Measurements from ENCODE around the gene HPN. TPM values are rescaled to one million over a fixed set of nuclear protein-coding genes. Genes with fewer than 3 reads are reported as not detected.

The HPN gene
- total and polyA plus RNA-seq, 2 of the 13 experiments (the other 11 are each of a cell fraction or from before 2014, with no cell fraction given): 46.7 to 261 TPM

DNA sequence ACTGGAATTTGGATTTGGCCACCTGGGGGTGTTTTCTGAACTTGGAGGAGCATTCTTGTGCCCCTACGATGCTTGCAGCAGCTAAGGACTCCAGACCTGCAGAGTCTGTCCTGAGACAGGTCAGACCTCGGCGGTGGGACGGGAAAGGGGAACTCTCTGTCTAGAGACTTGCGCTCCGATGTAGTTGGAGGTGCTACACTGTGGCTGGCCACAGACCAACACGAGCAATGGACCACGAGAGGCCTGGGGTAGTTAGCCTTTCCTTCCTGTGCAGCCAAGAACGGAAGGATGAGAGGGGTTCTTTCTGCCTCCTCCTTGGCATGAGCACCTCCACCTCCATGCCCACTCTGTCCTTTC lies 47.3 kb upstream of the HPN start (continued):
- TF ChIP-seq ZNF691 (CRISPR knock-in tag; IDR thresholded peaks at IDR 0.05; ENCODE audit: borderline replicate concordance, low read depth) (no peak), ZNF333 (CRISPR knock-in tag; IDR thresholded peaks at IDR 0.05; ENCODE audit: borderline replicate concordance) (0 out of 2 replicates have a peak, but pooled peaks have one; percentile 23), ZNF678 (CRISPR knock-in tag; IDR thresholded peaks at IDR 0.05) (no peak), ZFP62 (CRISPR knock-in tag; IDR thresholded peaks at IDR 0.05) (no peak), MIXL1 (CRISPR knock-in tag; IDR thresholded peaks at IDR 0.05) (no peak), TOPORS (CRISPR knock-in tag; IDR thresholded peaks at IDR 0.05) (no peak), ZNF138 (CRISPR knock-in tag; IDR thresholded peaks at IDR 0.05; ENCODE audit: low read depth) (0 out of 2 replicates have a peak, but pooled peaks have one; percentile 34), ZNF441 (CRISPR knock-in tag; IDR thresholded peaks at IDR 0.05; ENCODE audit: borderline replicate concordance) (no peak), THAP7 (CRISPR knock-in tag; IDR thresholded peaks at IDR 0.05) (no peak), ZBTB46 (CRISPR knock-in tag; IDR thresholded peaks at IDR 0.05; ENCODE audit: borderline replicate concordance) (no peak)
- TF ChIP-seq, protein P1, sequence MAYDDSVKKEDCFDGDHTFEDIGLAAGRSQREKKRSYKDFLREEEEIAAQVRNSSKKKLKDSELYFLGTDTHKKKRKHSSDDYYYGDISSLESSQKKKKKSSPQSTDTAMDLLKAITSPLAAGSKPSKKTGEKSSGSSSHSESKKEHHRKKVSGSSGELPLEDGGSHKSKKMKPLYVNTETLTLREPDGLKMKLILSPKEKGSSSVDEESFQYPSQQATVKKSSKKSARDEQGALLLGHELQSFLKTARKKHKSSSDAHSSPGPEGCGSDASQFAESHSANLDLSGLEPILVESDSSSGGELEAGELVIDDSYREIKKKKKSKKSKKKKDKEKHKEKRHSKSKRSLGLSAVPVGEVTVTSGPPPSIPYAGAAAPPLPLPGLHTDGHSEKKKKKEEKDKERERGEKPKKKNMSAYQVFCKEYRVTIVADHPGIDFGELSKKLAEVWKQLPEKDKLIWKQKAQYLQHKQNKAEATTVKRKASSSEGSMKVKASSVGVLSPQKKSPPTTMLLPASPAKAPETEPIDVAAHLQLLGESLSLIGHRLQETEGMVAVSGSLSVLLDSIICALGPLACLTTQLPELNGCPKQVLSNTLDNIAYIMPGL (CRISPR knock-in tag; IDR thresholded peaks at IDR 0.05; ENCODE audit: borderline replicate concordance in 1 of 2, low read depth in 1 of 2): peak in 1 of 2 experiments; percentile 23; a peak in 1 of 4 replicates
- TF ChIP-seq, protein P2, sequence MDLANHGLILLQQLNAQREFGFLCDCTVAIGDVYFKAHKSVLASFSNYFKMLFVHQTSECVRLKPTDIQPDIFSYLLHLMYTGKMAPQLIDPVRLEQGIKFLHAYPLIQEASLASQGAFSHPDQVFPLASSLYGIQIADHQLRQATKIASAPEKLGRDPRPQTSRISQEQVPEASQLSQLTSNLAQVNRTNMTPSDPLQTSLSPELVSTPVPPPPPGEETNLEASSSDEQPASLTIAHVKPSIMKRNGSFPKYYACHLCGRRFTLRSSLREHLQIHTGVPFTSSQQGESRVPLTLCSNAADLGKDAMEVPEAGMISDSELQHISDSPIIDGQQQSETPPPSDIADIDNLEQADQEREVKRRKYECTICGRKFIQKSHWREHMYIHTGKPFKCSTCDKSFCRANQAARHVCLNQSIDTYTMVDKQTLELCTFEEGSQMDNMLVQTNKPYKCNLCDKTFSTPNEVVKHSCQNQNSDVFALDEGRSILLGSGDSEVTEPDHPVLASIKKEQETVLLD (CRISPR knock-in tag; IDR thresholded peaks at IDR 0.05; ENCODE audit: low read depth): no peak
- TF ChIP-seq, protein P3, sequence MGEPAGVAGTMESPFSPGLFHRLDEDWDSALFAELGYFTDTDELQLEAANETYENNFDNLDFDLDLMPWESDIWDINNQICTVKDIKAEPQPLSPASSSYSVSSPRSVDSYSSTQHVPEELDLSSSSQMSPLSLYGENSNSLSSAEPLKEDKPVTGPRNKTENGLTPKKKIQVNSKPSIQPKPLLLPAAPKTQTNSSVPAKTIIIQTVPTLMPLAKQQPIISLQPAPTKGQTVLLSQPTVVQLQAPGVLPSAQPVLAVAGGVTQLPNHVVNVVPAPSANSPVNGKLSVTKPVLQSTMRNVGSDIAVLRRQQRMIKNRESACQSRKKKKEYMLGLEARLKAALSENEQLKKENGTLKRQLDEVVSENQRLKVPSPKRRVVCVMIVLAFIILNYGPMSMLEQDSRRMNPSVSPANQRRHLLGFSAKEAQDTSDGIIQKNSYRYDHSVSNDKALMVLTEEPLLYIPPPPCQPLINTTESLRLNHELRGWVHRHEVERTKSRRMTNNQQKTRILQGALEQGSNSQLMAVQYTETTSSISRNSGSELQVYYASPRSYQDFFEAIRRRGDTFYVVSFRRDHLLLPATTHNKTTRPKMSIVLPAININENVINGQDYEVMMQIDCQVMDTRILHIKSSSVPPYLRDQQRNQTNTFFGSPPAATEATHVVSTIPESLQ (CRISPR knock-in tag; conservative IDR thresholded peaks at IDR 0.05): no peak
- TF ChIP-seq, protein P4, sequence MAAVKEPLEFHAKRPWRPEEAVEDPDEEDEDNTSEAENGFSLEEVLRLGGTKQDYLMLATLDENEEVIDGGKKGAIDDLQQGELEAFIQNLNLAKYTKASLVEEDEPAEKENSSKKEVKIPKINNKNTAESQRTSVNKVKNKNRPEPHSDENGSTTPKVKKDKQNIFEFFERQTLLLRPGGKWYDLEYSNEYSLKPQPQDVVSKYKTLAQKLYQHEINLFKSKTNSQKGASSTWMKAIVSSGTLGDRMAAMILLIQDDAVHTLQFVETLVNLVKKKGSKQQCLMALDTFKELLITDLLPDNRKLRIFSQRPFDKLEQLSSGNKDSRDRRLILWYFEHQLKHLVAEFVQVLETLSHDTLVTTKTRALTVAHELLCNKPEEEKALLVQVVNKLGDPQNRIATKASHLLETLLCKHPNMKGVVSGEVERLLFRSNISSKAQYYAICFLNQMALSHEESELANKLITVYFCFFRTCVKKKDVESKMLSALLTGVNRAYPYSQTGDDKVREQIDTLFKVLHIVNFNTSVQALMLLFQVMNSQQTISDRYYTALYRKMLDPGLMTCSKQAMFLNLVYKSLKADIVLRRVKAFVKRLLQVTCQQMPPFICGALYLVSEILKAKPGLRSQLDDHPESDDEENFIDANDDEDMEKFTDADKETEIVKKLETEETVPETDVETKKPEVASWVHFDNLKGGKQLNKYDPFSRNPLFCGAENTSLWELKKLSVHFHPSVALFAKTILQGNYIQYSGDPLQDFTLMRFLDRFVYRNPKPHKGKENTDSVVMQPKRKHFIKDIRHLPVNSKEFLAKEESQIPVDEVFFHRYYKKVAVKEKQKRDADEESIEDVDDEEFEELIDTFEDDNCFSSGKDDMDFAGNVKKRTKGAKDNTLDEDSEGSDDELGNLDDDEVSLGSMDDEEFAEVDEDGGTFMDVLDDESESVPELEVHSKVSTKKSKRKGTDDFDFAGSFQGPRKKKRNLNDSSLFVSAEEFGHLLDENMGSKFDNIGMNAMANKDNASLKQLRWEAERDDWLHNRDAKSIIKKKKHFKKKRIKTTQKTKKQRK (IDR thresholded peaks at IDR 0.05; ENCODE audit: low read length): no peak
